Keratinocyte (primary cell): ENCODE results near the gene ACAN. TPM values are rescaled to one million over a fixed set of nuclear protein-coding genes. Genes with fewer than 3 reads are reported as not detected.

Experiments
- DNase-seq: peaks from one replicate; pipeline ENCODE4 v3.0.0-alpha.2; 2011; ENCODE audit warnings: low read depth, missing footprints, low spot score
- FAIRE-seq: peaks from 2 replicates; lab custom pipeline; 2011; peaks lifted over from hg19 to GRCh38; lab: Jason Lieb, UNC
- H2AFZ ChIP-seq: 2 replicates; pipeline ENCODE4 v1.6.0; 2012; ENCODE audit warnings: low read length, control low read depth, inconsistent platforms; ENCODE audit not compliant: control insufficient read depth
- H3K27ac ChIP-seq: 2 replicates; pipeline ENCODE4 v1.5.1; 2011; ENCODE audit warnings: low read length; ENCODE audit not compliant: control insufficient read depth, insufficient read depth
- H3K27me3 ChIP-seq: 3 replicates; pipeline ENCODE4 v1.6.0; 2011; ENCODE audit warnings: low read length; ENCODE audit not compliant: control insufficient read depth, insufficient read depth; ENCODE audit errors: extremely low read depth
- H3K36me3 ChIP-seq, 2 experiments: 2 replicates in 1 of 2; 3 replicates in 1 of 2; pipeline ENCODE4 v1.5.1; 2011; ENCODE audit warnings: low read length in 2 of 2, mild to moderate bottlenecking in 1 of 2; ENCODE audit not compliant: control insufficient read depth in 2 of 2, insufficient read depth in 2 of 2; ENCODE audit errors: extremely low read depth in 1 of 2
- H3K4me1 ChIP-seq: 3 replicates; pipeline ENCODE4 v1.5.1; 2011; ENCODE audit warnings: low read length; ENCODE audit not compliant: control insufficient read depth, insufficient read depth; ENCODE audit errors: extremely low read depth
- H3K4me2 ChIP-seq: 3 replicates; pipeline ENCODE4 v1.6.0; 2011; ENCODE audit warnings: low read depth, low read length; ENCODE audit not compliant: control insufficient read depth, insufficient read depth; ENCODE audit errors: extremely low read depth
- H3K4me3 ChIP-seq, 3 experiments: fragments of 200-600 bp in 1 of 3; sonication (generic) in 1 of 3; 2 replicates in 2 of 3; 3 replicates in 1 of 3; pipeline ENCODE4 v1.5.1; 2011 to 2016; ENCODE audit warnings: low read length in 3 of 3, mild to moderate bottlenecking in 3 of 3, control low read depth in 2 of 3, inconsistent platforms in 1 of 3, low read depth in 1 of 3, mixed read lengths in 1 of 3, mixed run types in 1 of 3, moderate library complexity in 1 of 3; ENCODE audit not compliant: control insufficient read depth in 2 of 3, insufficient read depth in 2 of 3; ENCODE audit errors: extremely low read depth in 1 of 3
- H3K79me2 ChIP-seq: 2 replicates; pipeline ENCODE4 v1.6.0; 2012; ENCODE audit warnings: low read length; ENCODE audit not compliant: control insufficient read depth, insufficient read depth
- H3K9ac ChIP-seq: 3 replicates; pipeline ENCODE4 v1.6.0; 2011; ENCODE audit warnings: low read length; ENCODE audit not compliant: control insufficient read depth, insufficient read depth; ENCODE audit errors: extremely low read depth
- H3K9me1 ChIP-seq: 3 replicates; pipeline ENCODE4 v1.6.0; 2011; ENCODE audit warnings: low read length; ENCODE audit not compliant: control insufficient read depth, insufficient read depth; ENCODE audit errors: extremely low read depth
- H3K9me3 ChIP-seq: 2 replicates; pipeline ENCODE4 v1.5.1; 2012; ENCODE audit warnings: low read depth, low read length; ENCODE audit not compliant: control insufficient read depth
- H4K20me1 ChIP-seq: 3 replicates; pipeline ENCODE4 v1.6.0; 2011; ENCODE audit warnings: low read length; ENCODE audit not compliant: control insufficient read depth, insufficient read depth; ENCODE audit errors: extremely low read depth
- EZH2 ChIP-seq: IDR thresholded peaks from one replicate; pipeline ENCODE4 v1.6.1; 2012; ENCODE audit warnings: inconsistent platforms, mild to moderate bottlenecking, low read length, moderate library complexity
- dilution Hi-C: fragments of 300-500 bp; cut with MboI; formaldehyde crosslinking; loops from one replicate; pipeline ENCODE4 v1.7.0; 2020; ENCODE audit warnings: low sequenced_read_pairs; ENCODE audit not compliant: extremely low pct_ligation_motif_present
- polyA plus RNA-seq, 5 experiments: library from polyadenylated mRNA; depleted of rRNA in 3 of 5; stranded (reverse) in 3 of 5; stranded (forward) in 1 of 5; unstranded in 1 of 5; fragments of >200 nt; gene quantifications; 1 replicate in 1 of 5; 2 replicates in 3 of 5; 3 replicates in 1 of 5; pipeline versions ENCODE4 v1.2.1 to v1.2.3, GENCODE V29; 2011 to 2012; ENCODE audit warnings: missing spikeins in 2 of 5, low read depth in 1 of 5, low replicate concordance in 1 of 5
- TF ChIP-seq, protein P1 (sequence below), 3 experiments: IDR thresholded peaks in 1 of 3; conservative IDR thresholded peaks in 1 of 3; optimal IDR thresholded peaks in 1 of 3; 2 replicates in 2 of 3; 3 replicates in 1 of 3; pipeline versions ENCODE3 to v1.5.1; 2011; ENCODE audit warnings: low read length in 3 of 3, mild to moderate bottlenecking in 3 of 3, moderate library complexity in 2 of 3, control low read depth in 1 of 3, inconsistent platforms in 1 of 3; ENCODE audit not compliant: insufficient read depth in 2 of 3; ENCODE audit errors: extremely low read depth in 1 of 3

Gene ACAN
- polyA plus RNA-seq, 1 donor (not counting 4 experiments of a cell fraction or from before 2014, with no cell fraction given): not detected

GRCh38 chr15:88874275-88874674 is 71.0 kb downstream of the ACAN start:
- FAIRE-seq: no peak

DNA sequence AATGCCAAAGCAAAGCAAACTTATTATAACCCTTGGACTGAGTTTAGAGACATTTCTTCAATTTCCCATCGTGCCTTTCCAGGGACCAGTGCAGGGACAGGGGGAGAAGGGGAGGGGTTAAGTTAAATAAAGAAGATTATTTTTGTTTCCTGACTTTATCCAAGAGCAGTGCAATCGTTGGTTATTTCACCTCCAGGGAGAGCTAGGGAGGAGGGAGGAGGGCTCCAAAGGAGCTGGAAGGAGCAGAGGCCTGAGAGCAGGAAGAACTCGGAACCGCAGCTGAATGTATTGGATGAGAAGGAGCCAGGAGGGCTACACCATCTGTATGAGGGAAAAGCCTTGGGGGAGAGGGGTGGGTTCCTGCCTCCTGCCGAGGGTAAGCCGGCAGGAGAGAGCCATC is 71.4 kb downstream of the ACAN start:
- DNase-seq: no peak
- Histone ChIP-seq H3K9ac (no peak overlapping the region), H3K9me3 (peaks cover 2% of the 10 kb centered on the region), H3K4me1 (no peaks in the 10 kb centered on the region), H3K79me2 (no peaks in the 10 kb centered on the region), H4K20me1 (no peaks in the 10 kb centered on the region), H3K36me3 (no peaks in the 10 kb centered on the region), H3K9me1 (no peaks in the 10 kb centered on the region), H3K4me2 (no peak overlapping the region), H3K27ac (no peak overlapping the region), H3K27me3 (no peaks in the 10 kb centered on the region), H3K4me3 (no peak overlapping the region), H2AFZ (no peak overlapping the region)
- TF ChIP-seq EZH2: no peak
- TF ChIP-seq, protein P1, sequence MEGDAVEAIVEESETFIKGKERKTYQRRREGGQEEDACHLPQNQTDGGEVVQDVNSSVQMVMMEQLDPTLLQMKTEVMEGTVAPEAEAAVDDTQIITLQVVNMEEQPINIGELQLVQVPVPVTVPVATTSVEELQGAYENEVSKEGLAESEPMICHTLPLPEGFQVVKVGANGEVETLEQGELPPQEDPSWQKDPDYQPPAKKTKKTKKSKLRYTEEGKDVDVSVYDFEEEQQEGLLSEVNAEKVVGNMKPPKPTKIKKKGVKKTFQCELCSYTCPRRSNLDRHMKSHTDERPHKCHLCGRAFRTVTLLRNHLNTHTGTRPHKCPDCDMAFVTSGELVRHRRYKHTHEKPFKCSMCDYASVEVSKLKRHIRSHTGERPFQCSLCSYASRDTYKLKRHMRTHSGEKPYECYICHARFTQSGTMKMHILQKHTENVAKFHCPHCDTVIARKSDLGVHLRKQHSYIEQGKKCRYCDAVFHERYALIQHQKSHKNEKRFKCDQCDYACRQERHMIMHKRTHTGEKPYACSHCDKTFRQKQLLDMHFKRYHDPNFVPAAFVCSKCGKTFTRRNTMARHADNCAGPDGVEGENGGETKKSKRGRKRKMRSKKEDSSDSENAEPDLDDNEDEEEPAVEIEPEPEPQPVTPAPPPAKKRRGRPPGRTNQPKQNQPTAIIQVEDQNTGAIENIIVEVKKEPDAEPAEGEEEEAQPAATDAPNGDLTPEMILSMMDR (optimal IDR thresholded peaks at IDR 0.05 in 1 of 3, IDR thresholded peaks at IDR 0.05 in 1 of 3, conservative IDR thresholded peaks at IDR 0.05 in 1 of 3; ENCODE audit: extremely low read depth in 1 of 3, insufficient read depth in 2 of 3, low read length in 3 of 3): no peak
- no peak for FAIRE-seq
- dilution Hi-C loops: no loop called here

More at GRCh38 chr15:88874275-88874674, 71.0 kb downstream of the ACAN start:
- Histone ChIP-seq H3K9me1 (no peaks in the 10 kb centered on the region), H3K79me2 (no peaks in the 10 kb centered on the region), H3K27ac (no peak overlapping the region), H2AFZ (no peak overlapping the region), H3K36me3 (no peaks in the 10 kb centered on the region), H3K4me1 (no peaks in the 10 kb centered on the region), H3K9ac (no peak overlapping the region), H4K20me1 (no peaks in the 10 kb centered on the region), H3K4me3 (no peak overlapping the region), H3K9me3 (peaks cover 2% of the 10 kb centered on the region), H3K27me3 (no peaks in the 10 kb centered on the region), H3K4me2 (no peak overlapping the region)
- no peak for DNase-seq
- TF ChIP-seq EZH2: no peak
- TF ChIP-seq, protein P1 (optimal IDR thresholded peaks at IDR 0.05 in 1 of 3, IDR thresholded peaks at IDR 0.05 in 1 of 3, conservative IDR thresholded peaks at IDR 0.05 in 1 of 3; ENCODE audit: extremely low read depth in 1 of 3, insufficient read depth in 2 of 3, low read length in 3 of 3): no peak
- dilution Hi-C loops: no loop called here
